Measurements from ENCODE around the gene IL1RAPL1. TPM values are rescaled to one million over a fixed set of nuclear protein-coding genes. Genes with fewer than 3 reads are reported as not detected.

IL1RAPL1 gene
- total RNA-seq, 3 donors from 2014 or later, result 0.16 to 0.44 TPM; not detected in 1

GRCh38 chrX:29941287-29941686 is 1354.0 kb downstream of the IL1RAPL1 start:
- TF ChIP-seq POLR2A (IDR thresholded peaks at IDR 0.05) (no peak), POLR2AphosphoS5 (IDR thresholded peaks at IDR 0.05) (no peak), CTCF (IDR thresholded peaks at IDR 0.05) (no peak)
- Histone ChIP-seq H3K4me3 (no peak overlapping the region), H3K4me1 (no peaks in the 10 kb centered on the region), H3K27ac (no peak overlapping the region), H3K27me3 (peaks cover 0 to 4% of the 10 kb centered on the region in 2 donors), H3K36me3 (no peaks in the 10 kb centered on the region), H3K9me3 (no peaks in the 10 kb centered on the region)
- DNase-seq (ENCODE audit: low spot score in 2 of 2), result no peak
- intact Hi-C loops (cut with DNase I; ENCODE audit: low total_unique reads), result no loop called here

DNA sequence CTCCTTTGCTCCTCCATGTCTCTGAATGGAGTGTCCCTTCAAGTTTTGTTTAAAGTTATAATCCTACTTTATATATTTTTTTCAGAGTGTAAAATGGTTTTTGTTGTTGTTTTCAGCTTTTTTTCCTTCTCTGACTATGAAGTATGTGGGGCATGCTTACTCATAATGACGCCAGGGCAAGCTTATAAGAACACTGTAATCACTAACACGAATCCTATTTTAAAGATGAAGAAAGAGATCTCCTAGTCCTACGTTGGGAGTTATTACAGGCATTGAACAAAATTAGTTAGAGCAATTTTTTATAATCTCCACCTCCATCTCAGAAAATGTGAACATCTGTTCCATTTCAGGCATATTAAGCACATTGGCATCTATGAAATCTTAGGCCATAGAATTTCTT is 1360.0 kb downstream of the IL1RAPL1 start:
- Histone ChIP-seq H3K27ac (no peak overlapping the region), H3K4me1 (no peaks in the 10 kb centered on the region), H3K36me3 (no peaks in the 10 kb centered on the region), H3K27me3 (no peaks in the 10 kb centered on the region), H3K9me3 (no peaks in the 10 kb centered on the region), H3K4me3 (no peak overlapping the region)
- TF ChIP-seq POLR2A (IDR thresholded peaks at IDR 0.05) (no peak), POLR2AphosphoS5 (IDR thresholded peaks at IDR 0.05) (no peak), CTCF (IDR thresholded peaks at IDR 0.05) (no peak)
- no peak for DNase-seq (ENCODE audit: low spot score in 2 of 2)
- intact Hi-C loops (cut with DNase I; ENCODE audit: low total_unique reads), result no loop called here

DNA sequence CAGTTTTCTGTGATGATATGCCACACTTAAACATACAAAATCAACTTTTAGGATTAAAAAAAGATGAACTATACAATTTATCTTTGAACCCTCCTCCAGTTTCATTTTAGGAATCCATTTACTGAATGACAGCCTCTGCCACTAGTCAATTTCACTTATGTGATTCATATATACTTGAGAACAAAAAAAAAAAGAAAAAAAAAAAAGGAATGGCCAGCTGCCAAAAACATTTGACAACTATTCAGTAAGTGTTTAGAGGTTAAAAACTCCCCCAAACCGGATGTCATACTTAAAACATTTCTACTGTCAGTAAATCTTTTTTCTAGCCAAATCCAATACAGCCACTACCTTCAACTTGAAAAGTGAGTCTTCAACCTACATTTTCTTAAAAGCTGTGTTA is 1361.4 kb downstream of the IL1RAPL1 start:
- H3K27ac ChIP-seq, result no peak overlapping the region
- no peaks in the 10 kb centered on the region for H3K9me3 ChIP-seq
- H3K27me3 ChIP-seq, result no peaks in the 10 kb centered on the region
- no peaks in the 10 kb centered on the region for H3K4me1 ChIP-seq
- intact Hi-C loops (cut with DNase I; ENCODE audit: low total_unique reads), result no loop called here
- DNase-seq (ENCODE audit: low spot score in 2 of 2), result no peak
- no peak overlapping the region for H3K4me3 ChIP-seq
- no peak for TF ChIP-seq POLR2A (IDR thresholded peaks at IDR 0.05)
- TF ChIP-seq CTCF (IDR thresholded peaks at IDR 0.05), result no peak
- no peak for TF ChIP-seq POLR2AphosphoS5 (IDR thresholded peaks at IDR 0.05)
- no peaks in the 10 kb centered on the region for H3K36me3 ChIP-seq

DNA sequence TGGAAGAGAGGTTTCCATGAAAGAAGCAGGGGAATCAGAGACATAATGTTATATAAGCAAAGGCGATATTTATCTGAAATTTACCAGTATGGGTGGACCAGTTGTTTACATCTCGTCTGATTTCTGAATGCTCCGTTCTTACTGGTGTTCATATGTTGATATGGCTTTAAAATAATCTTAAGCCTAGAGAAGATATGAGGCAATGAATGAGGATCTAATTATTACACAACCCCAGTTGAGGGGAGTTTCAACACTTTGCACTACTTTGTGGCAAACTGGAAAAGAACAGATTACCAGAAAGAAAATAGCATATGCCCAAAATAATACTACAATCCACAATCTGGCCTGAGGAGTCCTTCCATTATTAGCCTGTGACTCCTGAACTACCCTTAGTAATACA is 1364.8 kb downstream of the IL1RAPL1 start:
- intact Hi-C loops (cut with DNase I; ENCODE audit: low total_unique reads), result no loop called here
- TF ChIP-seq CTCF (IDR thresholded peaks at IDR 0.05) (no peak), POLR2A (IDR thresholded peaks at IDR 0.05) (no peak), POLR2AphosphoS5 (IDR thresholded peaks at IDR 0.05) (no peak)
- no peaks in the 10 kb centered on the region for H3K4me1 ChIP-seq
- H3K9me3 ChIP-seq, result no peaks in the 10 kb centered on the region
- no peak overlapping the region for H3K4me3 ChIP-seq
- no peaks in the 10 kb centered on the region for H3K36me3 ChIP-seq
- DNase-seq (ENCODE audit: low spot score in 2 of 2), result no peak
- no peak overlapping the region for H3K27ac ChIP-seq
- H3K27me3 ChIP-seq, result peaks cover 0 to 7% of the 10 kb centered on the region in 2 donors

DNA sequence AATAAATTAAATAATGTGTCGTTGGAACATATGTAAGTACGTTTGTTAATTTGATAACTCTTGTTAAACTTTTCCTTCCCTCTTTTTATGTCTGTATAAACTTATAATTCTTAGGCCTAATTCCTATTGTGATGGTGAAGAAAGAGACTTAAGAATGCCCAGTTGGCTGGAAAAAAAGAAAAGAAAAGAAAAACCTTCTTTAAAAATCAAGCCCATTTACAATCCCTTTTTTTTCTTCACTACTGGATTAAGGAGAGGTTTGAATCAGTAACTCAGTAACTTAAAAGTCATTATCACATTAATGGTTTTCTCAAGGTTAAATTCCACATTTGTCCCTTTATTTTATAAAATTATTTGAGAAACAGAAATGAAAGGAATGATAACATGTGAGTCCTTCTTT is 1374.8 kb downstream of the IL1RAPL1 start:
- TF ChIP-seq POLR2A (IDR thresholded peaks at IDR 0.05) (no peak), POLR2AphosphoS5 (IDR thresholded peaks at IDR 0.05) (no peak), CTCF (IDR thresholded peaks at IDR 0.05) (no peak)
- intact Hi-C loops (cut with DNase I; ENCODE audit: low total_unique reads), result no loop called here
- Histone ChIP-seq H3K9me3 (no peaks in the 10 kb centered on the region), H3K4me1 (no peaks in the 10 kb centered on the region), H3K27ac (no peak overlapping the region), H3K27me3 (peaks cover 0 to 4% of the 10 kb centered on the region in 2 donors), H3K36me3 (no peaks in the 10 kb centered on the region), H3K4me3 (no peak overlapping the region)
- no peak for DNase-seq (ENCODE audit: low spot score in 2 of 2)

All from breast epithelium (tissue), 4 donors.